Activated naive CD4-positive, alpha-beta T cell treated with anti-CD3 and anti-CD28 coated beads, Interleukin-2, amount 50 U/mL, for 24 hours (primary cell): Measurements from ENCODE around the gene SLC23A1.
A peak's percentile ranks its signal among the peaks of the same experiment; 100 is the strongest.
"Not testable (repeated sequence)": the region's sequence is repeated elsewhere in the genome, so short reads cannot be mapped to it uniquely, and the experiment has no call there.

Experiments
- H3K27ac Mint-ChIP-seq: one replicate; pipeline ENCODE4 v1.8.0; 2021; ENCODE audit warnings: mild to moderate bottlenecking, mixed read lengths
- H3K27me3 Mint-ChIP-seq: one replicate; pipeline ENCODE4 v1.8.0; 2021; ENCODE audit warnings: mixed read lengths
- H3K36me3 Mint-ChIP-seq: one replicate; pipeline ENCODE4 v1.8.0; 2021; ENCODE audit warnings: mixed read lengths
- H3K4me1 Mint-ChIP-seq: one replicate; pipeline ENCODE4 v1.8.0; 2021; ENCODE audit warnings: mixed read lengths
- H3K4me3 Mint-ChIP-seq: one replicate; pipeline ENCODE4 v1.8.0; 2021; ENCODE audit warnings: mild to moderate bottlenecking, mixed read lengths
- H3K9me3 Mint-ChIP-seq: one replicate; pipeline ENCODE4 v1.8.0; 2021; ENCODE audit warnings: mixed read lengths

The SLC23A1 gene

DNA sequence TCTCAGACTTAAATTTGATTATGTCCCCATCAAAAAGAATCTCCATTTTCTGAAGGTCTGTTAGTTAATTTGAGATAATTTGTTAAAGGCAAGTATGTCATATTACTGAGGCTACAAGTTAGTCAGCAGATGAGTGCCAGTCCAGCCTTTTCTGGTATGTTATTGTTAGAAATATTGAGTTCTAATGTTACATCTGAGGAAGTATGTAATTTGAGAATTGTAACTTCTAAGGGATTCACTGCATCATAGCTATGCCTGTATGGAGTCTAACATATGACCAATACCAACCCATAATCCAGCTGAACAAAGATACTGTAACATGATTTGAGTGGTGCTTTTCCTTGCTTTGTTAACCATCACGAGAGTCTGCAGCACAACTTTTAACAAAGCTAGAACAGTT is 13.9 kb downstream of the SLC23A1 start:
- H3K27ac Mint-ChIP-seq = no peak overlapping the region
- H3K4me3 Mint-ChIP-seq = no peak overlapping the region
- peaks cover 5% of the 10 kb centered on the region for H3K36me3 Mint-ChIP-seq

DNA sequence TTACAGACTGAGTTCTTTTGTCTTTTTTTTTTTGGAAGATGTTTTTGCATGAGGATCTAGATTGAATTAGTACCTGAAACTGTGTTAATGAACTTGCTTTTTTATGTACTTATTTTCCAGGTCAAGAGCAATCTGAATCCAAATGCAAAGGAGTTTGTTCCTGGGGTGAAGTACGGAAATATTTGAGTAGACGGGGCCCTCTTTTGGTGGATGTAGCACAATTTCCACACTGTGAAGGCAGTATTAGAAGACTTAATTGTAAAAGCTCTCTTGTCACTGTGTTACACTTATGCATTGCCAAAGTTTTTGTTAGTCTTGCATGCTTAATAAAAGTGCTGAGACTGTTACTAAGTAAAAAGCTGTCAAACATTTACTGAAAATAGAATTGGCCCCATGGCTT is 14.5 kb downstream of the SLC23A1 start:
- no peak overlapping the region for H3K4me3 Mint-ChIP-seq
- no peaks in the 10 kb centered on the region for H3K27me3 Mint-ChIP-seq
- no peaks in the 10 kb centered on the region for H3K4me1 Mint-ChIP-seq
- peaks cover 7% of the 10 kb centered on the region for H3K36me3 Mint-ChIP-seq
- no peaks in the 10 kb centered on the region for H3K9me3 Mint-ChIP-seq
- H3K27ac Mint-ChIP-seq = peak overlapping the region; percentile 66

More for the DNA sequence above, 13.9 kb downstream of the SLC23A1 start:
- H3K4me1 Mint-ChIP-seq = no peaks in the 10 kb centered on the region
- H3K9me3 Mint-ChIP-seq = no peaks in the 10 kb centered on the region
- H3K27me3 Mint-ChIP-seq = no peaks in the 10 kb centered on the region

DNA sequence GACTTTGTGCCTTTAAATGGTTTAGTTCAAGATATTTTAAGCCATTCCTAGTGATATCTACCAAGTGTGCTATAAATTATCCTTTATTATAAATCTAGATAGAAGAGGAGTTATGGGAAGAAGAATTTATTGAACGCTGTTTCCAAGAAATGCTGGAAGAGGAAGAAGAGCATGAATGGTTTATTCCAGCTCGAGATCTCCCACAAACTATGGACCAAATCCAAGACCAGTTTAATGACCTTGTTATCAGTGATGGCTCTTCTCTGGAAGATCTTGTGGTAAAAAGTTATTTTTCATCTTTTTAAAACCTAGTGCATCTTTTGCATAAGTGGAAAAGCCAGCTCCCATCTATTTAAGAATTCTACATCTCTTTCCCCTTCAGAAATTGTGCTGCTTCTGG is 18.6 kb downstream of the SLC23A1 start:
- no peak overlapping the region for H3K27ac Mint-ChIP-seq
- no peak overlapping the region for H3K4me3 Mint-ChIP-seq
- peaks cover 15% of the 10 kb centered on the region for H3K4me1 Mint-ChIP-seq
- H3K36me3 Mint-ChIP-seq = peaks cover 6% of the 10 kb centered on the region
- no peaks in the 10 kb centered on the region for H3K9me3 Mint-ChIP-seq
- H3K27me3 Mint-ChIP-seq = no peaks in the 10 kb centered on the region

DNA sequence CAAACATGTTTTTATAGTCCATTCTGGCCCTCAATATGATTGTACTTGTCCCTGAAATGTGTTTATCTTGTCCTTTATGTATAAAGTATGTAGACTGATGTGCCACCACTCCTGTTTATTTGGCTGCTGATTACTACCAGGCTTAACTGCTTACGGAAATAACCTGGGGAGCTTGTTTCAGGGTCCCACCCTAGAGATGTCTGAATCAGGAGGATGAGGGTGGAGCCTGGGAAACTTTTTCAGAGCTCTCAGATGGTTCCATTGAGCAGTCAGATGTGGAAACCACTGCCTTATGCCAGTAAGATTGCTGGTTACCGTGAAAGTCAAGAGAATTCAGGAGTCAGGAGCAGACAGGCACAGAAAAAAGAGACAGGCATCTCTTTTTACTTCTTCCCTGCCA is 19.2 kb downstream of the SLC23A1 start:
- Mint-ChIP-seq H3K4me1 (peaks cover 16% of the 10 kb centered on the region), H3K27me3 (no peaks in the 10 kb centered on the region), H3K9me3 (no peaks in the 10 kb centered on the region), H3K36me3 (peaks cover 6% of the 10 kb centered on the region), H3K27ac (no peak overlapping the region), H3K4me3 (no peak overlapping the region)

DNA sequence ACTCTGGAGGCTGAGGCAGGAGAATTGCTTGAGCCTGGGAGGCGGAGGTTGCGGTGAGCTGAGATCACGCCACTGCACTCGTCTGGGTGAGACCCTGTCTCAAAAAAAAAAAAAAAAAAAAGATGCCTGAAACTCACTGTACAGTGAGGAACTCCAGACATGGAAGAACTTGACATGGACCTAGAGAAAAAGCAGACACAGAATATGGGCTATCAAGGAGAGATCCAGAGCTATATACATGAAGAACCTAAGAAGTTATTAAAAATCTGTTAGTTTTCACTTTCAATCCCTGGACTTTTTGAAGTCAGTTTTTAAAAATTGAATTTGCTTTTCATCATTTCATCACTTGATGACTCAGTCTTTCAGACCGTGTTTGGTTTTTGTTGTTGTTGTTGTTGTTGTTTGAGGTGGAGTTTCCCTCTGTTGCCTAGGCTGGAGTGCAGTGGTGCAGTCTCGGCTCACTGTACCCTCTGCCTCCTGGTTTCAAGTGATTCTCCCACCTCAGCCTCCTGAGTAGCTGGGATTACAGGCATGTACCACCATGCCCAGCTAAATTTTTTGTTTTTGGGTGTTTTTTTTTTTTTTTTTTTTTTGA is 21.2 kb downstream of the SLC23A1 start:
- H3K4me1 Mint-ChIP-seq = peaks cover 31% of the 10 kb centered on the region
- no peak overlapping the region for H3K27ac Mint-ChIP-seq
- no peak overlapping the region for H3K4me3 Mint-ChIP-seq
- no peaks in the 10 kb centered on the region for H3K9me3 Mint-ChIP-seq
- H3K36me3 Mint-ChIP-seq = peaks cover 7% of the 10 kb centered on the region
- no peaks in the 10 kb centered on the region for H3K27me3 Mint-ChIP-seq

DNA sequence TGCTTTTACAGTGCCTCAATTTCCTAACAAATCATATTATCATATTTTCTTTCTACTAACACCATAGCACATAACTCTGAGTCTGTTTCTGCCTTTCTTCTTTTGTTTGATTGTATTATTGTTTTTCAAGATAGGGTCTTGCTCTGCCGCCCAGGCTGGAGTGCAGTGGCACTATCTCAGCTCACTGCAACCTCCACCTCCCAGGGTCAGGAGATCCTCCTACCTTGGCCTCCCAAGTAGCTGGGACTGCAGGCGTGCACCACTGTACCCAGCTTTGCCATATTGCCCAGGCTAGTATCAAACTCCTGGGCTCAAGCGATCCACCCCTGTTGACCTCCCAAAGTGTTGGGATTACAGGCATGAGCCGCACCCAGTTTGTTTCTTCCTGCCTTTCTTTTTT is 22.7 kb downstream of the SLC23A1 start:
- Mint-ChIP-seq H3K9me3 (no peaks in the 10 kb centered on the region), H3K4me3 (no peak overlapping the region), H3K27me3 (no peaks in the 10 kb centered on the region), H3K36me3 (peaks cover 7% of the 10 kb centered on the region), H3K4me1 (peaks cover 37% of the 10 kb centered on the region), H3K27ac (no peak overlapping the region)

- Mint-ChIP-seq H3K4me1 (peaks cover 48% of the 10 kb centered on the region), H3K27me3 (no peaks in the 10 kb centered on the region), H3K9me3 (peaks cover 5% of the 10 kb centered on the region), H3K27ac (no peak overlapping the region), H3K4me3 (no peak overlapping the region), H3K36me3 (peaks cover 9% of the 10 kb centered on the region)
Observed at GRCh38 chr5:139358064-139358463, 25.0 kb downstream of the SLC23A1 start.

GRCh38 chr5:139355900-139356299 is 27.2 kb downstream of the SLC23A1 start:
- not testable (repeated sequence) for H3K9me3 Mint-ChIP-seq, H3K4me3 Mint-ChIP-seq, H3K36me3 Mint-ChIP-seq

GRCh38 chr5:139354186-139354585 is 28.9 kb downstream of the SLC23A1 start:
- H3K36me3 Mint-ChIP-seq = peaks cover 9% of the 10 kb centered on the region
- H3K27ac Mint-ChIP-seq = no peak overlapping the region
- no peak overlapping the region for H3K4me3 Mint-ChIP-seq
- H3K27me3 Mint-ChIP-seq = no peaks in the 10 kb centered on the region
- H3K9me3 Mint-ChIP-seq = peaks cover 5% of the 10 kb centered on the region
- peaks cover 61% of the 10 kb centered on the region for H3K4me1 Mint-ChIP-seq

More at GRCh38 chr5:139355900-139356299, 27.2 kb downstream of the SLC23A1 start:
- peaks cover 57% of the 10 kb centered on the region for H3K4me1 Mint-ChIP-seq
- H3K27me3 Mint-ChIP-seq, H3K27ac Mint-ChIP-seq: not testable (repeated sequence)

GRCh38 chr5:139347863-139348262 is 35.2 kb downstream of the SLC23A1 start:
- H3K36me3 Mint-ChIP-seq = peaks cover 13% of the 10 kb centered on the region
- not testable (repeated sequence) for H3K4me3 Mint-ChIP-seq

DNA sequence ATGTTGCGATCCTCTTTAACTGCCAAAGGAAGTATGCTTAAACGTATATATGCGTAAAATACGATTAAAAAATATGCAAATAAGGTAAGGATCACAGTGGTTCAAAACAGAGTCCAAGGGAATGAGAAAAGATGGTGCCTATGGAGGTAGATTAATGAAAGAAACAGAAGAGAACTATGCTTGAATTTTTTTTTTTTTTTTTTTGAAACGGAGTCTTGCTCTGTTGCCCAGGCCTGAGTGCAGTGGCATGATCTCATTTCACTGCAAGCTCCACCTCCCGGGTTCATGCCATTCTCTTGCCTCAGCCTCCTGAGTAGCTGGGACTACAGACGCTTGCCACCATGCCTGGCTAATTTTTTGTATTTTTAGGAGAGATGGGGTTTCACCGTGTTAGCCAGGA is 37.7 kb downstream of the SLC23A1 start:
- H3K27ac Mint-ChIP-seq = peak overlapping the region; percentile 17
- peak overlapping the region; percentile 19 for H3K4me3 Mint-ChIP-seq
- not testable (repeated sequence) for H3K9me3 Mint-ChIP-seq, H3K27me3 Mint-ChIP-seq
- peaks cover 13% of the 10 kb centered on the region for H3K36me3 Mint-ChIP-seq
- H3K4me1 Mint-ChIP-seq = peaks cover 60% of the 10 kb centered on the region

More at GRCh38 chr5:139347863-139348262, 35.2 kb downstream of the SLC23A1 start:
- H3K27ac Mint-ChIP-seq, H3K9me3 Mint-ChIP-seq, H3K27me3 Mint-ChIP-seq: not testable (repeated sequence)
- peaks cover 67% of the 10 kb centered on the region for H3K4me1 Mint-ChIP-seq

DNA sequence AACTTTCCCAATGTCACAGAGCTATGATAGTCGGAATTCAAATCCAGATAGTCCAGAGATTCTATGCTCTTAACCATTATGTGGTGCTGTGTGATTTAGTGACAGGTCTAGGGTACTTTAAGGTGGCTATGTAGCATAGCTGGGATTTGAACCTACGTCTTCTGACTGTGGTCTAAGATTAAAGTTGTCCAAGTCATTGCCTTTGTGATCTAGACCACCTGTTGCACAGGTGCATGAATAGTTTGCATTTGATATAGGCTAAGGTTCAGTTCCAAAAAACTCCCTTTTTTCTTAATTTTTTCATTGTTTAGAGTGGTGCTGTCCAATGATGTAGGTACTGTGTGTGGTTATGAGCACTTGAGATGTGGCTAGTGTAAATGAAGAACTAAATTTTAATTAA is 38.9 kb downstream of the SLC23A1 start:
- Mint-ChIP-seq H3K27me3 (no peaks in the 10 kb centered on the region), H3K4me3 (peak overlapping the region; percentile 98), H3K36me3 (peaks cover 13% of the 10 kb centered on the region), H3K27ac (no peak overlapping the region), H3K9me3 (no peaks in the 10 kb centered on the region), H3K4me1 (peaks cover 58% of the 10 kb centered on the region)

GRCh38 chr5:139343476-139343875 is 39.6 kb downstream of the SLC23A1 start:
- peaks cover 57% of the 10 kb centered on the region for H3K4me1 Mint-ChIP-seq
- peak overlapping the region; percentile 99 for H3K27ac Mint-ChIP-seq
- H3K9me3 Mint-ChIP-seq = no peaks in the 10 kb centered on the region
- H3K27me3 Mint-ChIP-seq = no peaks in the 10 kb centered on the region
- peaks cover 11% of the 10 kb centered on the region for H3K36me3 Mint-ChIP-seq
- H3K4me3 Mint-ChIP-seq = peak overlapping the region; percentile 98

DNA sequence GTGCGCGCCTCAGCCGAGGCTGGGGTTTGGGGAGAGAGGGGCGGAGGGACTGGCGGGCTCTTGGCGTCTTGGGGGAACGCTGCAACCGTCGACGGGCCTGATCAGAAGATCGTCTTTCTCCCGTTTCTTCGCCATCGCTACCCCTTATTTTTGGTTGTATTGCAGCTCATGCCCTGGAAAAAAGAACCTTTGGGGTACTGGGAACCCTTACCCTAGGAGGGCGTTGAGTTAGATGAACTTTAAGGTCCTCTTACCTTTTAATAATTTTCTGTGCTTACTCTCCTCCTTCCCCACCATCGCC is 40.7 kb downstream of the SLC23A1 start:
- peak overlapping the region; percentile 98 for H3K4me3 Mint-ChIP-seq
- no peaks in the 10 kb centered on the region for H3K27me3 Mint-ChIP-seq
- peak overlapping the region; percentile 99 for H3K27ac Mint-ChIP-seq
- peaks cover 57% of the 10 kb centered on the region for H3K4me1 Mint-ChIP-seq
- H3K36me3 Mint-ChIP-seq = peaks cover 11% of the 10 kb centered on the region
- H3K9me3 Mint-ChIP-seq = no peaks in the 10 kb centered on the region

DNA sequence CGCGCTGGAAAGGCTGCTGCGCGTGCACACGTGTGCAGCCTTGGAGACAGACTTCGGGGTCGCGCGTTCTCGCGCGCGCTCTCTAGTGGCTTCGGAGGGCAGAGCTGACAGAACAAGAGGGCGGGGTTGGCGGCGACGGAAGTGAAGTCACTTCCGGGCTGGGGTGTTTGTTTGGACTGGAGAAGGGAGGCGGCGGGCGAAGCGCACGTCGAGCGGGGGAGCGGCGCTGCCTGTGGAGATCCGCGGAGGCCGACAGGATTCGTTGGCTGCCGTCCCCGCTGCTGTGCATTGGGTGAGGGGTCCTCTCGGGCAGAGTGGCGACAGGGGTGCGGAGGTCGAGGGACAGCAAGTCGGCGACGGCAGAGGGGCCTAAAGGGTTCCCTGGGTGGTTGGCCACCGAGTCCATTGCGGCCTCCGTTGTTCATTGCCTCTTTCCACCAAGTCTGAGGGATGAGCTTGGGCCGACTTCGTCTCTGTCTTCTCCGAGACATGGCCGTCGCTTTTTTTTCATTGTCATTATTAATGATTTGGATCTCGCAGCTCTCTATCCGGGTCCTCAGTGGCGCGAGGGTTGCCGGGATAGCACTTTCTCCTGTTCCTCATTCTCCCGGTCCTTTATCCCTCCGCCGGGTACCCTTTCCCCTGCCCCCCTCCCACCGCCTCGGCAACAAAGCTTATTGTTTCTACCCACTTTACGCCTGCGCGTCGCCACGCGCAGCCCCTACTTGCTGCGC is 41.2 kb downstream of the SLC23A1 start, which contains the start of gene PAIP2:
PAIP2 (plus strand) TSS at position 166 of the 734 bp plus-strand sequence. CDS start 21,931 bp downstream, outside the sequence.
- Mint-ChIP-seq H3K9me3 (no peaks in the 10 kb centered on the region), H3K27ac (peak within 1 kb of the TSS; percentile 99), H3K27me3 (no peaks in the 10 kb centered on the region), H3K4me3 (peak within 1 kb of the TSS; percentile 98), H3K36me3 (peaks cover 11% of the 10 kb centered on the region), H3K4me1 (peaks cover 57% of the 10 kb centered on the region)

GRCh38 chr5:139341187-139341688 is 41.9 kb downstream of the SLC23A1 start:
- Mint-ChIP-seq H3K36me3 (peaks cover 9% of the 10 kb centered on the region), H3K4me1 (peaks cover 60% of the 10 kb centered on the region), H3K27me3 (no peaks in the 10 kb centered on the region), H3K27ac (peak overlapping the region; percentile 99), H3K4me3 (peak overlapping the region; percentile 98), H3K9me3 (no peaks in the 10 kb centered on the region)
